WERI-Rb-1 (cell line): ENCODE measurements around the gene PSMG1.
"Not testable (repeated sequence)": the region's sequence is repeated elsewhere in the genome, so short reads cannot be mapped to it uniquely, and the experiment has no call there.

ENCODE experiments used
- DNase-seq: peaks from one replicate; pipeline ENCODE4 v3.0.0-alpha.2; 2020
- H3K27ac ChIP-seq: fragments of 250-450 bp; sonication (Bioruptor Pico); 2 replicates; pipeline ENCODE4 v1.5.1; 2020; ENCODE audit warnings: mild to moderate bottlenecking, moderate library complexity
- H3K27me3 ChIP-seq: fragments of 250-450 bp; sonication (Bioruptor Pico); 2 replicates; pipeline ENCODE4 v1.5.1; 2021; ENCODE audit warnings: mild to moderate bottlenecking, low read depth, moderate library complexity; ENCODE audit not compliant: insufficient read depth, severe bottlenecking
- H3K36me3 ChIP-seq: fragments of 250-450 bp; sonication (Bioruptor Pico); 2 replicates; pipeline ENCODE4 v1.5.1; 2020; ENCODE audit warnings: mild to moderate bottlenecking, moderate library complexity
- H3K4me3 ChIP-seq: 2 replicates; pipeline ENCODE4 v1.5.1; 2011; ENCODE audit warnings: low read depth, mild to moderate bottlenecking, control low read depth, low read length
- H3K9me3 ChIP-seq: fragments of 250-450 bp; sonication (Bioruptor Pico); 2 replicates; pipeline ENCODE4 v1.5.1; 2021; ENCODE audit warnings: mild to moderate bottlenecking, moderate library complexity; ENCODE audit not compliant: severe bottlenecking
- CTCF ChIP-seq: IDR thresholded peaks from 2 replicates; pipeline ENCODE4 v1.5.1; 2011; ENCODE audit warnings: low read depth, mild to moderate bottlenecking, control low read depth, inconsistent platforms, low read length

PSMG1 gene

GRCh38 chr21:39159342-39160063 is 23.7 kb downstream of the PSMG1 start:
- Histone ChIP-seq H3K9me3 (peaks cover 18% of the 10 kb centered on the region), H3K27ac (peak overlapping the region; percentile 36; the same call in 1 of the 2 replicates), H3K4me3 (no peak overlapping the region), H3K36me3 (no peaks in the 10 kb centered on the region; the same call in 1 of the 2 replicates), H3K27me3 (no peaks in the 10 kb centered on the region)
- no peak for DNase-seq
- no peak for TF ChIP-seq CTCF

DNA sequence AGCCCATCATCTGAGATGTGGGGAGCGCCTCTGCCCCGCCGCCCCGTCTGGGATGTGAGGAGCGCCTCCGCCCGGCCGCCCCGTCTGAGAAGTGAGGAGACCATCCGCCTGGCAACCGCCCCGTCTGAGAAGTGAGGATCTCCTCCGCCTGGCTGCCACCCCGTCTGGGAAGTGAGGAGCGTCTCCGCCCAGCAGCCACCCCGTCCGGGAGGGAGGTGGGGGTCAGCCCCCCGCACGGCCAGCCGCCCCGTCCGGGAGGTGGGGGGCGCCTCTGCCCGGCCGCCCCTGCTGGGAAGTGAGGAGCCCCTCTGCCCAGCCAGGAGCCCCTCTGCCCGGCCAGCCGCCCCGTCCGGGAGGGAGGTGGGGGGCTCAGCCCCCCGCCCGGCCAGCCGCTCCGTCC is 26.0 kb downstream of the PSMG1 start:
- H3K27me3 ChIP-seq, H3K27ac ChIP-seq, H3K9me3 ChIP-seq, H3K4me3 ChIP-seq, H3K36me3 ChIP-seq, DNase-seq: not testable (repeated sequence)

GRCh38 chr21:39156024-39156423 is 27.2 kb downstream of the PSMG1 start:
- DNase-seq = no peak
- Histone ChIP-seq H3K4me3 (no peak overlapping the region), H3K27me3 (no peaks in the 10 kb centered on the region), H3K36me3 (no peaks in the 10 kb centered on the region; the same call in 1 of the 2 replicates), H3K9me3 (peaks cover 9% of the 10 kb centered on the region), H3K27ac (no peak overlapping the region)
- no peak for TF ChIP-seq CTCF

- no peak overlapping the region for H3K27ac ChIP-seq
- H3K36me3 ChIP-seq = no peaks in the 10 kb centered on the region; the same call in 1 of the 2 replicates
- no peaks in the 10 kb centered on the region for H3K27me3 ChIP-seq
- TF ChIP-seq CTCF = no peak
- H3K4me3 ChIP-seq = no peak overlapping the region
- no peak for DNase-seq
- peaks cover 9% of the 10 kb centered on the region for H3K9me3 ChIP-seq
These were observed 27.7 kb downstream of the PSMG1 start for GRCh38 chr21:39155578-39155977.

GRCh38 chr21:39153842-39154241 is 29.4 kb downstream of the PSMG1 start:
- no peak for DNase-seq
- H3K27me3 ChIP-seq = no peaks in the 10 kb centered on the region
- no peaks in the 10 kb centered on the region for H3K36me3 ChIP-seq
- no peak overlapping the region for H3K4me3 ChIP-seq
- H3K27ac ChIP-seq = peak overlapping the region; percentile 8; the same call in 1 of the 2 replicates
- peaks cover 9% of the 10 kb centered on the region for H3K9me3 ChIP-seq
- no peak for TF ChIP-seq CTCF

- Histone ChIP-seq H3K9me3 (peaks cover 9% of the 10 kb centered on the region), H3K27ac (peak overlapping the region; percentile 8; the same call in 1 of the 2 replicates), H3K4me3 (no peak overlapping the region), H3K36me3 (no peaks in the 10 kb centered on the region), H3K27me3 (no peaks in the 10 kb centered on the region)
- DNase-seq = peak; percentile 60
- peak; percentile 88 for TF ChIP-seq CTCF
These were observed 29.9 kb downstream of the PSMG1 start for GRCh38 chr21:39153373-39153772.
